VCaP (cell line): ENCODE data around the gene LCP1.

Experiments used
- H3K27ac ChIP-seq: fragments of 450-650 bp; 2 replicates; pipeline ENCODE4 v1.5.1; 2017
- CTCF ChIP-seq: fragments of 450-650 bp; conservative IDR thresholded peaks from 2 replicates; pipeline ENCODE4 v1.5.1; 2017; ENCODE audit warnings: mild to moderate bottlenecking, moderate library complexity

LCP1 gene

GRCh38 chr13:46124967-46125933, 56.7 kb downstream of the LCP1 start:
- peak overlapping the region; percentile 54 for H3K27ac ChIP-seq
- TF ChIP-seq CTCF: no peak

GRCh38 chr13:46124531-46124966, 57.4 kb downstream of the LCP1 start:
- no peak for TF ChIP-seq CTCF
- H3K27ac ChIP-seq: peak overlapping the region; percentile 54; the same call in 1 of the 2 replicates

DNA sequence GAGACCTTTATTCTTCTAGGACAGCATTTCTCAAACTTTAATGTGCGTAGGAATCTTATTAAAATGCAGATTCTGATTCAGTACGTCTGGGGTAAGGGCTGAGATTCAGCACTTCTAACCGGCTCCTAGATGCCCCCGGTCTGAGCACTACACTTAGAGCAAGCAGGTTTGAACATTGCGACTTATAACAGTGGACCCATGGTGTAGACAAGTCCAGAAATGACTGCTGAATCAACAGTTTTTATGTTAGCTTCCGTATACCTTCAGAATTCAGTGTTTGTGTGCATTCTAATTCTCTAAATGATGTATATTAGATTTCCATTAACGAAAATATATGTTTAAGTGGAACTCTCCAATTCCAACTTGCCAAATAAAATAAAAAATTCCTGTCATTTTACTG, 59.7 kb downstream of the LCP1 start:
- TF ChIP-seq CTCF: no peak
- no peak overlapping the region for H3K27ac ChIP-seq

DNA sequence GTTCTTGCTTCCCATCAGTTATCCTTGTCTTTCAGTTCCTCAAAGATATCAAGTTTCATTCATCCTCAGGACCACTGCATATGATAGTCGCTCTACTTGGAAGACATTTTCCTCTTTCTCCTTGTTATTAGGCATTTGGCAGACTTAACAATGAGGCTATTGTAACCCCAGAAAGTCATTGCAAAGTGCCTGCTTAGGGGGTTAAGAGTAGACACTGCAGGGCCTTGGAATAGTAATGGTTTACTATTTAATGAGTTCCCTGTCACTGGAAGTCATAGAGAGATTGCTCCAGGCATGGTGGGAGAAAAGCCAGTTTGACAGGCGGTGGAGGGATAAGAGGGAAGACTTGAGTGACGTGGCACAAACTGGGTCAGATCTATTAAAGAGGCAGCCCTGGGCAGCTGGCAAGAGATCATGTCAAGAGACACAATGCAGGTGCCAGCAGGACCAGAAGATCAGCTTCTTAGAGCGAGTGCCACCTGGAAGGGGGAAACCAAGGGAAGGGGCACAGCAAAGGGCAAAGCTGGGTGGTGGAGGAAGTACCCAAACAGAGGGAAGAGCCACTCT, 60.3 kb downstream of the LCP1 start:
- no peak for TF ChIP-seq CTCF
- H3K27ac ChIP-seq: peak overlapping the region; percentile 66

GRCh38 chr13:46121033-46121432, 60.9 kb downstream of the LCP1 start:
- TF ChIP-seq CTCF: no peak
- H3K27ac ChIP-seq: peak overlapping the region; percentile 66

DNA sequence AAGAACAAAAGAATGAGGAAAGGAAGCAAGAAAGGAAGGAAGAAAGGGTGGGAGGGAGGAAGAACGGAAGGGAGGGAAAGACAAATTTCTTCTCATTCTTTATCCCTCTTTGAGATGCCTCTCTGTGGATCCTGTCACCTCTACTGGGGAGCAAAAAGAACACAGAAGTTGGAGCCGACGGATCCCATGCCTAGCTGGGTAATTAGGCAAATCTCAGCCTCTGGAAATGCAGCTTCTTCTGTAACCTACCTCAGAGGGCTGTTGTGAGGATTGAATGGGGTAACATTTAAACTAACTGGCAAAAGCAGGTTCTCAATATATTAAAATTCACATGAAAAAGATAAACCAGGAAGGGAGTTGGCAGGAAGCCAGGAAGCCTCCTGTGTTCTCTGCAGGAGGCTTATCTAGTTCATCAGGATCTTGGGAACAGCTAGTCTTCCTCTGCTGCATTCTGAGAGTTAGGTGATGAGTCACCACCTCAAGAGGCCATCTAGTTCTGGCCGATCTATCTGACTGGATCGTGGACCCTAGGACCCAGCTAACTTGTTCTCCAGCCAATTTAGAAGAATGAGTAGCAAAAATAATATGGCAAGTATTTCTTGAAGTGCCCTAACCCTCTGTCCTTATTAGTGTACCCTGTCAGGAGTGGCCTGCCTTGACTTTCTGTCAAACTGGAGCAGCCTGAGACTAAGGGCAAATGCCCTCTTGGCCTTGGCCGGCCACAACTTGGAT, 61.9 kb downstream of the LCP1 start:
- peak overlapping the region; percentile 66 for H3K27ac ChIP-seq
- TF ChIP-seq CTCF: no peak
